Natural killer cell (primary cell): ENCODE results near the gene VPS9D1. TPM values are rescaled to one million over a fixed set of nuclear protein-coding genes. Genes with fewer than 3 reads are reported as not detected.
A peak's percentile ranks its signal among the peaks of the same experiment; 100 is the strongest.

Experiments
- ATAC-seq, 3 donors: fragments of 150-1000 bp in 2 of 3; fragments of 200-7000 bp in 1 of 3; cut with Tn5 transposase; 1 replicate in 1 of 3; 2 replicates in 2 of 3; pipeline ENCODE4 v1.10.0; 2021; ENCODE audit warnings: mild to moderate bottlenecking in 2 of 3, moderate library complexity in 2 of 3
- DNase-seq, 2 donors: peaks; one replicate each; pipeline versions ENCODE4 v3.0.0 to v3.0.0-alpha.2; 2013 to 2021; ENCODE audit warnings: mixed read lengths in 1 of 2
- H3K27ac ChIP-seq: one replicate; pipeline ENCODE4 v1.5.1; 2013; ENCODE audit warnings: mild to moderate bottlenecking, low read length
- H3K27me3 ChIP-seq: one replicate; pipeline ENCODE4 v1.6.1; 2013; ENCODE audit warnings: low read length; ENCODE audit not compliant: control insufficient read depth, insufficient read depth
- H3K36me3 ChIP-seq: one replicate; pipeline ENCODE4 v1.6.1; 2013; ENCODE audit warnings: low read length; ENCODE audit not compliant: control insufficient read depth, insufficient read depth
- H3K4me1 ChIP-seq: one replicate; pipeline ENCODE4 v1.6.1; 2013; ENCODE audit warnings: low read length; ENCODE audit not compliant: control insufficient read depth, insufficient read depth
- H3K4me3 ChIP-seq: one replicate; pipeline ENCODE4 v1.5.1; 2013; ENCODE audit warnings: low read length
- H3K9me3 ChIP-seq: one replicate; pipeline ENCODE4 v1.6.1; 2013; ENCODE audit warnings: low read length; ENCODE audit not compliant: control insufficient read depth, insufficient read depth
- H3K27ac Mint-ChIP-seq, 2 donors: one replicate each; pipeline ENCODE4 v1.8.0; 2022; ENCODE audit warnings: mild to moderate bottlenecking in 2 of 2, mixed read lengths in 2 of 2, moderate library complexity in 1 of 2
- H3K27me3 Mint-ChIP-seq, 2 donors: one replicate each; pipeline ENCODE4 v1.8.0; 2022; ENCODE audit warnings: low read depth in 2 of 2, mixed read lengths in 2 of 2
- H3K36me3 Mint-ChIP-seq: one replicate; pipeline ENCODE4 v1.8.0; 2022; ENCODE audit warnings: mixed read lengths
- H3K4me1 Mint-ChIP-seq, 2 donors: one replicate each; pipeline ENCODE4 v1.8.0; 2022; ENCODE audit warnings: mixed read lengths in 2 of 2
- H3K4me3 Mint-ChIP-seq: one replicate; pipeline ENCODE4 v1.8.0; 2022; ENCODE audit warnings: mild to moderate bottlenecking, moderate library complexity, mixed read lengths
- H3K9me3 Mint-ChIP-seq, 2 donors: one replicate each; pipeline ENCODE4 v1.8.0; 2022; ENCODE audit warnings: mixed read lengths in 2 of 2
- CTCF ChIP-seq: fragments of 200-600 bp; IDR thresholded peaks from one replicate; pipeline ENCODE4 v1.8.0; 2022; ENCODE audit warnings: antibody characterized with exemption
- WGBS: methylation state at CpG from one replicate; pipeline ENCODE4 v1.1.7; 2013; ENCODE audit warnings: missing lambda C conversion rate; ENCODE audit not compliant: insufficient coverage; 5-methylcytosine and 5-hydroxymethylcytosine counted together
- intact Hi-C: fragments of 100-400 bp; cut with micrococcal nuclease; formaldehyde crosslinking; loops from one replicate; pipeline ENCODE4 v1.14.2; 2022
- total RNA-seq, 4 donors: library from RNA; stranded (reverse); fragments of 120-200 nt in 1 of 4; gene quantifications; one replicate each; pipeline versions ENCODE4 v1.2.3 to v1.2.4, GENCODE V29; 2013 to 2022

The VPS9D1 gene
- total RNA-seq, 3 donors from 2014 or later (not counting 1 experiment from before 2014, with no cell fraction given), result 31.7 to 43.0 (median 35.4) TPM

GRCh38 chr16:89736554-89736953, 15.9 kb upstream of the VPS9D1 start:
- H3K27me3 ChIP-seq, result no peaks in the 10 kb centered on the region
- DNase-seq (no peak), ATAC-seq (no peak)
- peaks cover 38 to 46% of the 10 kb centered on the region in 2 donors for H3K4me1 Mint-ChIP-seq
- WGBS, result 87% methylated on average over 3 of the region's 3 CpGs
- peaks cover 5% of the 10 kb centered on the region for H3K36me3 Mint-ChIP-seq
- no peaks in the 10 kb centered on the region for H3K9me3 Mint-ChIP-seq
- no peaks in the 10 kb centered on the region for H3K27me3 Mint-ChIP-seq
- no peak for TF ChIP-seq CTCF
- peak overlapping the region; percentile 16 for H3K27ac ChIP-seq
- H3K9me3 ChIP-seq, result no peaks in the 10 kb centered on the region
- peaks cover 91% of the 10 kb centered on the region for H3K36me3 ChIP-seq
- peaks cover 59% of the 10 kb centered on the region for H3K4me1 ChIP-seq
- intact Hi-C loops, result no loop called here
- H3K4me3 Mint-ChIP-seq, result peak overlapping the region; percentile 42
- no peak overlapping the region for H3K4me3 ChIP-seq
- H3K27ac Mint-ChIP-seq, result peak overlapping the region; percentile 76 to 88

- intact Hi-C loops, result no loop called here
- Histone ChIP-seq H3K36me3 (peaks cover 93% of the 10 kb centered on the region), H3K27me3 (no peaks in the 10 kb centered on the region), H3K9me3 (no peaks in the 10 kb centered on the region), H3K4me1 (peaks cover 80% of the 10 kb centered on the region), H3K27ac (no peak overlapping the region), H3K4me3 (no peak overlapping the region)
- Mint-ChIP-seq H3K27ac (peak overlapping the region; percentile 36 to 78), H3K9me3 (no peaks in the 10 kb centered on the region), H3K36me3 (peaks cover 7% of the 10 kb centered on the region), H3K4me1 (peaks cover 41 to 58% of the 10 kb centered on the region in 2 donors), H3K27me3 (no peaks in the 10 kb centered on the region), H3K4me3 (no peak overlapping the region)
- TF ChIP-seq CTCF, result no peak
- WGBS, result 93% methylated on average over 20 of the region's 21 CpGs
- DNase-seq (no peak), ATAC-seq (no peak)
These were observed 13.1 kb upstream of the VPS9D1 start for GRCh38 chr16:89733792-89734191.

GRCh38 chr16:89733322-89733721, 12.6 kb upstream of the VPS9D1 start:
- TF ChIP-seq CTCF, result no peak
- Mint-ChIP-seq H3K9me3 (no peaks in the 10 kb centered on the region), H3K27ac (peak overlapping the region; percentile 73 to 78), H3K27me3 (no peaks in the 10 kb centered on the region), H3K4me3 (no peak overlapping the region), H3K36me3 (peaks cover 7% of the 10 kb centered on the region), H3K4me1 (peaks cover 38 to 57% of the 10 kb centered on the region in 2 donors)
- intact Hi-C loops, result no loop called here
- no peak for ATAC-seq
- DNase-seq, result no peak
- no peaks in the 10 kb centered on the region for H3K27me3 ChIP-seq
- no peak overlapping the region for H3K27ac ChIP-seq
- WGBS, result 89% methylated on average over 17 of the region's 17 CpGs
- H3K4me1 ChIP-seq, result peaks cover 80% of the 10 kb centered on the region
- H3K4me3 ChIP-seq, result no peak overlapping the region
- H3K36me3 ChIP-seq, result peaks cover 91% of the 10 kb centered on the region
- no peaks in the 10 kb centered on the region for H3K9me3 ChIP-seq

GRCh38 chr16:89732918-89733242, 12.2 kb upstream of the VPS9D1 start:
- peaks cover 91% of the 10 kb centered on the region for H3K36me3 ChIP-seq
- H3K27ac ChIP-seq, result no peak overlapping the region
- Mint-ChIP-seq H3K4me3 (peak overlapping the region; percentile 47), H3K9me3 (no peaks in the 10 kb centered on the region), H3K27me3 (no peaks in the 10 kb centered on the region), H3K36me3 (peaks cover 7% of the 10 kb centered on the region), H3K4me1 (peaks cover 36 to 54% of the 10 kb centered on the region in 2 donors), H3K27ac (peak overlapping the region; percentile 73 to 78)
- TF ChIP-seq CTCF, result no peak
- no peaks in the 10 kb centered on the region for H3K9me3 ChIP-seq
- peaks cover 80% of the 10 kb centered on the region for H3K4me1 ChIP-seq
- 96% methylated on average over 9 of the region's 9 CpGs for WGBS
- H3K27me3 ChIP-seq, result no peaks in the 10 kb centered on the region
- no peak overlapping the region for H3K4me3 ChIP-seq
- intact Hi-C loops, result no loop called here
- ATAC-seq, result no peak
- DNase-seq, result no peak
